ENCODE data around the gene UBASH3A. TPM values are rescaled to one million over a fixed set of nuclear protein-coding genes. Genes with fewer than 3 reads are reported as not detected.

UBASH3A gene
- total RNA-seq, 1 donor from 2014 or later: not detected

DNA sequence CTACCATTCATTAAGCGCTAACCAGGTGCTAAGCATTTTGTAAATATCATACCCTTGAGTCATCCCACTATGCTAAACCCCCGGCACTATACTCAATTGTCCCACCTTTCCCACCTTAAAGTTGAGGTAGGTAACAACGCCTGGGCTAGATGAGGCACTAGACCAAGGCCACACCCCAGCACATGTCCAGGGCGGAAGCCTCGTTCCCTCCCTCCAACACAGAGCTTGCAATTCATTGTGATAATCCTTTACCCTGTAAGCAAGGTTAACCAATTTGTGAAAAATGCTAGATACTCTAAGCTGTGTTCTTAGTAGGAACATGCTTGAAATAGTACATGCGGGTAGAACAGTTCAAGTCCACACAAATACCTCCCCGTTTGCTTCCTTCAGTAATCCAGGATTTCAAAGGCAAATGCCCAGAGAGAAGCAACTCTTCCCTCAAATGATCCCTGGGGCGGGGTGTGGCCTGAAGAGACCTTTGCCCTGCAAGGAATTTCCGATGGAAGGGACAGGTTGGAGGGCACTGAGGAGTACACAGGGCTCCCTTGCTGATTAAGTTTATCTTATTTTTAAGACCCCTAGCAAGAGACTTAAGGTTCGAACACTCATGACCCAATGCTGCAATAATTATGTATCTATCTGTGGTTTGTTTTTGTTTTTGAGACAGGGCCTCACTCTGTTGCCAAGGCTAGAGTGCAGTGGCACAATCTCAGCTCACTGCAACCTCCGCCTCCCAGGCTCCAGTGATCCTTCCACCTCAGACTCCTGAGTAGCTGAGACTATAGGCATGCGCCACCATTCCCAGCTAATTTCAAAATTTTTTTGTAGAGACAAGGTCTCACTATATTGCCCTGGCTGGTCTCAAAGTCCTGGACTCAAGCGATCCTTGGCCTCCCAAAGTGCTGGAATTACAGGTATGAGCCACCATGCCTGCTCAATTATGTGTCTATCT is 89.7 kb downstream of the UBASH3A start:
- peaks cover 3% of the 10 kb centered on the region for H3K9me3 Mint-ChIP-seq (ENCODE audit: unreplicated experiment)
- peaks cover 8% of the 10 kb centered on the region for H3K4me1 Mint-ChIP-seq (ENCODE audit: low read depth, unreplicated experiment)
- no peak for DNase-seq
- peaks cover 4% of the 10 kb centered on the region for H3K27me3 Mint-ChIP-seq (ENCODE audit: unreplicated experiment)
- no peak overlapping the region for H3K4me3 Mint-ChIP-seq (ENCODE audit: unreplicated experiment)
- no peak overlapping the region for H3K27ac Mint-ChIP-seq (ENCODE audit: unreplicated experiment)
- TF ChIP-seq, protein P1, sequence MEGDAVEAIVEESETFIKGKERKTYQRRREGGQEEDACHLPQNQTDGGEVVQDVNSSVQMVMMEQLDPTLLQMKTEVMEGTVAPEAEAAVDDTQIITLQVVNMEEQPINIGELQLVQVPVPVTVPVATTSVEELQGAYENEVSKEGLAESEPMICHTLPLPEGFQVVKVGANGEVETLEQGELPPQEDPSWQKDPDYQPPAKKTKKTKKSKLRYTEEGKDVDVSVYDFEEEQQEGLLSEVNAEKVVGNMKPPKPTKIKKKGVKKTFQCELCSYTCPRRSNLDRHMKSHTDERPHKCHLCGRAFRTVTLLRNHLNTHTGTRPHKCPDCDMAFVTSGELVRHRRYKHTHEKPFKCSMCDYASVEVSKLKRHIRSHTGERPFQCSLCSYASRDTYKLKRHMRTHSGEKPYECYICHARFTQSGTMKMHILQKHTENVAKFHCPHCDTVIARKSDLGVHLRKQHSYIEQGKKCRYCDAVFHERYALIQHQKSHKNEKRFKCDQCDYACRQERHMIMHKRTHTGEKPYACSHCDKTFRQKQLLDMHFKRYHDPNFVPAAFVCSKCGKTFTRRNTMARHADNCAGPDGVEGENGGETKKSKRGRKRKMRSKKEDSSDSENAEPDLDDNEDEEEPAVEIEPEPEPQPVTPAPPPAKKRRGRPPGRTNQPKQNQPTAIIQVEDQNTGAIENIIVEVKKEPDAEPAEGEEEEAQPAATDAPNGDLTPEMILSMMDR (IDR thresholded peaks at IDR 0.05; ENCODE audit: partially characterized antibody, unreplicated experiment): no peak
- no peaks in the 10 kb centered on the region for H3K36me3 Mint-ChIP-seq (ENCODE audit: unreplicated experiment)

GRCh38 chr21:42495027-42495426 is 91.3 kb downstream of the UBASH3A start:
- H3K4me1 Mint-ChIP-seq (ENCODE audit: low read depth, unreplicated experiment): peaks cover 12% of the 10 kb centered on the region
- TF ChIP-seq, protein P1 (IDR thresholded peaks at IDR 0.05; ENCODE audit: partially characterized antibody, unreplicated experiment): no peak
- peak overlapping the region; percentile 15 for H3K4me3 Mint-ChIP-seq (ENCODE audit: unreplicated experiment)
- H3K9me3 Mint-ChIP-seq (ENCODE audit: unreplicated experiment): no peaks in the 10 kb centered on the region
- H3K36me3 Mint-ChIP-seq (ENCODE audit: unreplicated experiment): no peaks in the 10 kb centered on the region
- H3K27ac Mint-ChIP-seq (ENCODE audit: unreplicated experiment): no peak overlapping the region
- DNase-seq: no peak
- peaks cover 4% of the 10 kb centered on the region for H3K27me3 Mint-ChIP-seq (ENCODE audit: unreplicated experiment)

GRCh38 chr21:42495765-42496119 is 92.0 kb downstream of the UBASH3A start:
- H3K4me3 Mint-ChIP-seq (ENCODE audit: unreplicated experiment): peak overlapping the region; percentile 95
- H3K9me3 Mint-ChIP-seq (ENCODE audit: unreplicated experiment): no peaks in the 10 kb centered on the region
- TF ChIP-seq, protein P1 (IDR thresholded peaks at IDR 0.05; ENCODE audit: partially characterized antibody, unreplicated experiment): no peak
- H3K27ac Mint-ChIP-seq (ENCODE audit: unreplicated experiment): no peak overlapping the region
- H3K27me3 Mint-ChIP-seq (ENCODE audit: unreplicated experiment): peaks cover 4% of the 10 kb centered on the region
- H3K36me3 Mint-ChIP-seq (ENCODE audit: unreplicated experiment): no peaks in the 10 kb centered on the region
- peaks cover 12% of the 10 kb centered on the region for H3K4me1 Mint-ChIP-seq (ENCODE audit: low read depth, unreplicated experiment)
- DNase-seq: no peak

- H3K27me3 Mint-ChIP-seq (ENCODE audit: unreplicated experiment): peaks cover 4% of the 10 kb centered on the region
- H3K4me1 Mint-ChIP-seq (ENCODE audit: low read depth, unreplicated experiment): peaks cover 12% of the 10 kb centered on the region
- DNase-seq: peak; percentile 100
- TF ChIP-seq, protein P1 (IDR thresholded peaks at IDR 0.05; ENCODE audit: partially characterized antibody, unreplicated experiment): no peak
- peak within 1 kb of the TSS; percentile 36 for H3K27ac Mint-ChIP-seq (ENCODE audit: unreplicated experiment)
- no peaks in the 10 kb centered on the region for H3K36me3 Mint-ChIP-seq (ENCODE audit: unreplicated experiment)
- no peaks in the 10 kb centered on the region for H3K9me3 Mint-ChIP-seq (ENCODE audit: unreplicated experiment)
- H3K4me3 Mint-ChIP-seq (ENCODE audit: unreplicated experiment): peak within 1 kb of the TSS; percentile 95
Observed at GRCh38 chr21:42496120-42496838, 92.6 kb downstream of the UBASH3A start, which contains the start of gene RSPH1. Gene RSPH1, minus strand, starts transcription at chr21:42496224. Its CDS starts 38 bp downstream, at chr21:42496186.
